PFSK-1 (cell line): ENCODE data around the gene ELF3.

Source experiments
- FOXP2 ChIP-seq: optimal IDR thresholded peaks from 2 replicates; pipeline ENCODE3; 2011; ENCODE audit warnings: borderline replicate concordance, control low read depth, inconsistent platforms; ENCODE audit not compliant: insufficient read depth; ENCODE audit errors: extremely low read length, extremely low read depth
- POLR2AphosphoS5 ChIP-seq: IDR thresholded peaks from 2 replicates; pipeline ENCODE4 v1.6.1; 2012; ENCODE audit warnings: low read depth, mild to moderate bottlenecking, control low read depth, low read length, moderate library complexity
- REST ChIP-seq, 2 experiments: IDR thresholded peaks; 2 replicates each; pipeline versions ENCODE4 v1.6.1 to v1.8.0; 2011 to 2012; ENCODE audit warnings: low read depth in 2 of 2, low read length in 2 of 2, control low read depth in 1 of 2, inconsistent platforms in 1 of 2, mild to moderate bottlenecking in 1 of 2, moderate library complexity in 1 of 2; ENCODE audit not compliant: insufficient read depth in 1 of 2
- SIN3A ChIP-seq: IDR thresholded peaks from 2 replicates; pipeline ENCODE4 v1.6.1; 2012; ENCODE audit warnings: mild to moderate bottlenecking, low read length, moderate library complexity, borderline replicate concordance; ENCODE audit not compliant: insufficient read depth
- TAF1 ChIP-seq: IDR thresholded peaks from 2 replicates; pipeline ENCODE4 v1.6.1; 2012; ENCODE audit warnings: low read length, control low read depth, borderline replicate concordance; ENCODE audit not compliant: insufficient read depth

The ELF3 gene

DNA sequence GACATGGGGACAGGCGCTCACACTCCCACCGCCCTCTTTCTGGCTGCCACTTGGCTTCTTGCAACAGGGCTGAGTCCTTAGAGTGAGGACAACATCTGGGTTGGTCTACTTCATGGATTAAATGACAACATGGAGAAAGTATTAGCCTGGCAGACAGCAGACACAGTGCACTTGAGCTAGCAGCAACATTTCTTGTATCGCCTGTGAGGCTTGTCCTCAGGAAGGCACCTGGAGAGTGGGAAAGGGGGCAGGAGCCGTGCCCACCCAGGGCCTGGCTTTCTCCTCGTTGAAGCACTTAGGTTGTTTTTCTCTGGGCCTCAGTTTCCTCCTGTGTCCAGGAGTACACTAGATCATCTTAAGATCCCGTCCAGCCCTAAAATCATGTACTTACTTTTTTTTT lies 3.7 kb downstream of the ELF3 start:
- TF ChIP-seq FOXP2 (no peak), REST (IDR thresholded peaks at IDR 0.05; ENCODE audit: insufficient read depth in 1 of 2, low read depth in 2 of 2, low read length in 2 of 2) (no peak), SIN3A (no peak), TAF1 (no peak), POLR2AphosphoS5 (no peak)

- TF ChIP-seq REST (IDR thresholded peaks at IDR 0.05; ENCODE audit: insufficient read depth in 1 of 2, low read depth in 2 of 2, low read length in 2 of 2), result no peak
- no peak for TF ChIP-seq POLR2AphosphoS5
- no peak for TF ChIP-seq TAF1
- TF ChIP-seq SIN3A, result no peak
- no peak for TF ChIP-seq FOXP2
Measured at GRCh38 chr1:202014915-202015661, 4.7 kb downstream of the ELF3 start.

DNA sequence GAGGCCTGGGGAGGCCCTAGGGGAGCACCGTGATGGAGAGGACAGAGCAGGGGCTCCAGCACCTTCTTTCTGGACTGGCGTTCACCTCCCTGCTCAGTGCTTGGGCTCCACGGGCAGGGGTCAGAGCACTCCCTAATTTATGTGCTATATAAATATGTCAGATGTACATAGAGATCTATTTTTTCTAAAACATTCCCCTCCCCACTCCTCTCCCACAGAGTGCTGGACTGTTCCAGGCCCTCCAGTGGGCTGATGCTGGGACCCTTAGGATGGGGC lies 5.2 kb downstream of the ELF3 start:
- TF ChIP-seq FOXP2 (no peak), SIN3A (no peak), TAF1 (no peak), POLR2AphosphoS5 (no peak), REST (IDR thresholded peaks at IDR 0.05; ENCODE audit: insufficient read depth in 1 of 2, low read depth in 2 of 2, low read length in 2 of 2) (no peak)

GRCh38 chr1:202016022-202016810 lies 5.8 kb downstream of the ELF3 start:
- TF ChIP-seq SIN3A (no peak), POLR2AphosphoS5 (no peak), REST (IDR thresholded peaks at IDR 0.05; ENCODE audit: insufficient read depth in 1 of 2, low read depth in 2 of 2, low read length in 2 of 2) (no peak), TAF1 (no peak), FOXP2 (no peak)
